ENCODE data around the gene LILRB1. TPM values are rescaled to one million over a fixed set of nuclear protein-coding genes. Genes with fewer than 3 reads are reported as not detected.

The LILRB1 gene
- total and polyA plus RNA-seq, 9 of the 15 experiments (the other 6 are each of a cell fraction or from before 2014, with no cell fraction given), result not detected

DNA sequence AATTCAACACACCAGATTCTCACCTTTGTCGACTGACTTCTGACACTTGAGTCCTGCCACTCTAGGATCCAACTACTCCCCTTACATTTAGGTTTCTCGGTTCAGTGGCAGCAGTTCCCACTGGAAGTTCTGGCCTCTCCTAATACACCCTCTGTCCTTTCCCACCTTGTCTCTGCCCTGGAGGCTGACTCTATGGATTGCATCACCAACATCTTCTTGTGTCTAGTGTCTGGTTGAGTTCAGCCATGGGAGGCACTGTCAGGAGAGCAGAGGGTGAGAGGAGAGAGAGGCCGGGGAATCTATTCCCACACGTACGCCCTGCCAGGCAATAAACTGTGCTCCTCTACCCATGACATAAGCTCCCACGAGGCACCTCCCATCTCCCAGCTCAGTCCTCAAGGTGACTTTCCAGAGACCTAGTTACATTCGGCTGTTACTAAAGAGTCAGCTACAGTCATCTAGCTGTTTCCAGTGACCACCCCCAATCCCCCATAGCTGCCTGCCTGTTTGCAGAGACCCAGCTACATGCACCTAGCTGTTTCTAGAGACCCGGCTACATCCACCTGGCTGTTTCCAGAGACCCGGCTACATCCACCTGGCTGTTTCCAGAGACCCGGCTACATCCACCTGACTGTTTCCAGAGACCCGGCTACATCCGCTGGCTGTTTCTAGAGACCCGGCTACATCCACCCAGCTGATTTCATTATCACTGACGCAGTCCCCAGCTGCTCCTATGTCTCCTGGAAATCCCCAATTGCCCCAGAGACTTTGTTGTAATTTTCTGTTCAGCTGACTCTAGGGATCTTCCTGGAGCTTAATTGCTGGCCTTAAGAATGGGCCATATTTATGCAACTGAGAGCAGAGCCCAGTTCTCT is 24.4 kb downstream of the LILRB1 start (continued):
- TF ChIP-seq, protein P1, sequence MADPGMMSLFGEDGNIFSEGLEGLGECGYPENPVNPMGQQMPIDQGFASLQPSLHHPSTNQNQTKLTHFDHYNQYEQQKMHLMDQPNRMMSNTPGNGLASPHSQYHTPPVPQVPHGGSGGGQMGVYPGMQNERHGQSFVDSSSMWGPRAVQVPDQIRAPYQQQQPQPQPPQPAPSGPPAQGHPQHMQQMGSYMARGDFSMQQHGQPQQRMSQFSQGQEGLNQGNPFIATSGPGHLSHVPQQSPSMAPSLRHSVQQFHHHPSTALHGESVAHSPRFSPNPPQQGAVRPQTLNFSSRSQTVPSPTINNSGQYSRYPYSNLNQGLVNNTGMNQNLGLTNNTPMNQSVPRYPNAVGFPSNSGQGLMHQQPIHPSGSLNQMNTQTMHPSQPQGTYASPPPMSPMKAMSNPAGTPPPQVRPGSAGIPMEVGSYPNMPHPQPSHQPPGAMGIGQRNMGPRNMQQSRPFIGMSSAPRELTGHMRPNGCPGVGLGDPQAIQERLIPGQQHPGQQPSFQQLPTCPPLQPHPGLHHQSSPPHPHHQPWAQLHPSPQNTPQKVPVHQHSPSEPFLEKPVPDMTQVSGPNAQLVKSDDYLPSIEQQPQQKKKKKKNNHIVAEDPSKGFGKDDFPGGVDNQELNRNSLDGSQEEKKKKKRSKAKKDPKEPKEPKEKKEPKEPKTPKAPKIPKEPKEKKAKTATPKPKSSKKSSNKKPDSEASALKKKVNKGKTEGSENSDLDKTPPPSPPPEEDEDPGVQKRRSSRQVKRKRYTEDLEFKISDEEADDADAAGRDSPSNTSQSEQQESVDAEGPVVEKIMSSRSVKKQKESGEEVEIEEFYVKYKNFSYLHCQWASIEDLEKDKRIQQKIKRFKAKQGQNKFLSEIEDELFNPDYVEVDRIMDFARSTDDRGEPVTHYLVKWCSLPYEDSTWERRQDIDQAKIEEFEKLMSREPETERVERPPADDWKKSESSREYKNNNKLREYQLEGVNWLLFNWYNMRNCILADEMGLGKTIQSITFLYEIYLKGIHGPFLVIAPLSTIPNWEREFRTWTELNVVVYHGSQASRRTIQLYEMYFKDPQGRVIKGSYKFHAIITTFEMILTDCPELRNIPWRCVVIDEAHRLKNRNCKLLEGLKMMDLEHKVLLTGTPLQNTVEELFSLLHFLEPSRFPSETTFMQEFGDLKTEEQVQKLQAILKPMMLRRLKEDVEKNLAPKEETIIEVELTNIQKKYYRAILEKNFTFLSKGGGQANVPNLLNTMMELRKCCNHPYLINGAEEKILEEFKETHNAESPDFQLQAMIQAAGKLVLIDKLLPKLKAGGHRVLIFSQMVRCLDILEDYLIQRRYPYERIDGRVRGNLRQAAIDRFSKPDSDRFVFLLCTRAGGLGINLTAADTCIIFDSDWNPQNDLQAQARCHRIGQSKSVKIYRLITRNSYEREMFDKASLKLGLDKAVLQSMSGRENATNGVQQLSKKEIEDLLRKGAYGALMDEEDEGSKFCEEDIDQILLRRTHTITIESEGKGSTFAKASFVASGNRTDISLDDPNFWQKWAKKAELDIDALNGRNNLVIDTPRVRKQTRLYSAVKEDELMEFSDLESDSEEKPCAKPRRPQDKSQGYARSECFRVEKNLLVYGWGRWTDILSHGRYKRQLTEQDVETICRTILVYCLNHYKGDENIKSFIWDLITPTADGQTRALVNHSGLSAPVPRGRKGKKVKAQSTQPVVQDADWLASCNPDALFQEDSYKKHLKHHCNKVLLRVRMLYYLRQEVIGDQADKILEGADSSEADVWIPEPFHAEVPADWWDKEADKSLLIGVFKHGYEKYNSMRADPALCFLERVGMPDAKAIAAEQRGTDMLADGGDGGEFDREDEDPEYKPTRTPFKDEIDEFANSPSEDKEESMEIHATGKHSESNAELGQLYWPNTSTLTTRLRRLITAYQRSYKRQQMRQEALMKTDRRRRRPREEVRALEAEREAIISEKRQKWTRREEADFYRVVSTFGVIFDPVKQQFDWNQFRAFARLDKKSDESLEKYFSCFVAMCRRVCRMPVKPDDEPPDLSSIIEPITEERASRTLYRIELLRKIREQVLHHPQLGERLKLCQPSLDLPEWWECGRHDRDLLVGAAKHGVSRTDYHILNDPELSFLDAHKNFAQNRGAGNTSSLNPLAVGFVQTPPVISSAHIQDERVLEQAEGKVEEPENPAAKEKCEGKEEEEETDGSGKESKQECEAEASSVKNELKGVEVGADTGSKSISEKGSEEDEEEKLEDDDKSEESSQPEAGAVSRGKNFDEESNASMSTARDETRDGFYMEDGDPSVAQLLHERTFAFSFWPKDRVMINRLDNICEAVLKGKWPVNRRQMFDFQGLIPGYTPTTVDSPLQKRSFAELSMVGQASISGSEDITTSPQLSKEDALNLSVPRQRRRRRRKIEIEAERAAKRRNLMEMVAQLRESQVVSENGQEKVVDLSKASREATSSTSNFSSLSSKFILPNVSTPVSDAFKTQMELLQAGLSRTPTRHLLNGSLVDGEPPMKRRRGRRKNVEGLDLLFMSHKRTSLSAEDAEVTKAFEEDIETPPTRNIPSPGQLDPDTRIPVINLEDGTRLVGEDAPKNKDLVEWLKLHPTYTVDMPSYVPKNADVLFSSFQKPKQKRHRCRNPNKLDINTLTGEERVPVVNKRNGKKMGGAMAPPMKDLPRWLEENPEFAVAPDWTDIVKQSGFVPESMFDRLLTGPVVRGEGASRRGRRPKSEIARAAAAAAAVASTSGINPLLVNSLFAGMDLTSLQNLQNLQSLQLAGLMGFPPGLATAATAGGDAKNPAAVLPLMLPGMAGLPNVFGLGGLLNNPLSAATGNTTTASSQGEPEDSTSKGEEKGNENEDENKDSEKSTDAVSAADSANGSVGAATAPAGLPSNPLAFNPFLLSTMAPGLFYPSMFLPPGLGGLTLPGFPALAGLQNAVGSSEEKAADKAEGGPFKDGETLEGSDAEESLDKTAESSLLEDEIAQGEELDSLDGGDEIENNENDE (IDR thresholded peaks at IDR 0.05; ENCODE audit: low read depth, low read length), result no peak
- TF ChIP-seq TAF9B (IDR thresholded peaks at IDR 0.05; ENCODE audit: partially characterized antibody) (peak; percentile 80), DMBX1 (CRISPR knock-in tag; IDR thresholded peaks at IDR 0.05; ENCODE audit: borderline replicate concordance) (peak; percentile 78), ARNT (IDR thresholded peaks at IDR 0.05) (0 out of 4 replicates have a peak, but pooled peaks of 1 of the 2 experiments have one; percentile 52), NR2C1 (IDR thresholded peaks at IDR 0.05) (0 out of 2 replicates have a peak, but pooled peaks have one; percentile 16), NR2C1 (tag; IDR thresholded peaks at IDR 0.05) (no peak), ADNP (tag; IDR thresholded peaks at IDR 0.05) (no peak), COPS2 (conservative IDR thresholded peaks at IDR 0.05) (no peak), MIER1 (IDR thresholded peaks at IDR 0.05; ENCODE audit: low read depth) (peak; percentile 100), CREM (IDR thresholded peaks at IDR 0.05; ENCODE audit: low read depth) (peak; percentile 49; the same call in 1 of the 2 replicates), NFXL1 (CRISPR knock-in tag; IDR thresholded peaks at IDR 0.05) (no peak), CXXC5 (CRISPR knock-in tag; IDR thresholded peaks at IDR 0.05) (peak; percentile 66), PHF21A (IDR thresholded peaks at IDR 0.05; ENCODE audit: borderline replicate concordance, low read depth) (peak; percentile 99), LCOR (CRISPR knock-in tag; IDR thresholded peaks at IDR 0.05) (no peak), ATF7 (IDR thresholded peaks at IDR 0.05) (peak; percentile 66), ZSCAN29 (IDR thresholded peaks at IDR 0.05) (peak; percentile 95), EP300 (IDR thresholded peaks at IDR 0.05; ENCODE audit: low read length) (peak; percentile 57), CEBPG (CRISPR knock-in tag; IDR thresholded peaks at IDR 0.05) (no peak), CEBPG (tag; conservative IDR thresholded peaks at IDR 0.05 in 1 of 2, IDR thresholded peaks at IDR 0.05 in 1 of 2) (peak; percentile 46 to 70; a peak in 3 of 4 replicates)
